ENCODE data around the gene RAD23A.

GRCh38 chr19:12990853-12991252, 45.2 kb downstream of the RAD23A start:
- TF ChIP-seq CTCF (IDR thresholded peaks at IDR 0.05; ENCODE audit: poor library complexity, severe bottlenecking): no peak
- TF ChIP-seq EZH2 (IDR thresholded peaks at IDR 0.05; ENCODE audit: borderline replicate concordance, insufficient read depth, low read length, poor library complexity, severe bottlenecking): no peak
- no peak for TF ChIP-seq REST (IDR thresholded peaks at IDR 0.05; ENCODE audit: borderline replicate concordance)
